ENCODE data around the gene COL8A1. TPM values are rescaled to one million over a fixed set of nuclear protein-coding genes. Genes with fewer than 3 reads are reported as not detected.
A peak's percentile ranks its signal among the peaks of the same experiment; 100 is the strongest.

Gene COL8A1
- total RNA-seq, 2 donors from 2014 or later = 0.10 TPM; not detected in 1

GRCh38 chr3:99686955-99687612 is 48.7 kb downstream of the COL8A1 start:
- ATAC-seq (replicated peaks in 1 of 2) (peak in 1 of 2 donors; percentile 25), DNase-seq (peak; percentile 46 to 54)
- no peak overlapping the region for H3K27ac Mint-ChIP-seq
- H3K4me1 Mint-ChIP-seq (ENCODE audit: low read depth) = no peaks in the 10 kb centered on the region
- H3K4me3 Mint-ChIP-seq = no peak overlapping the region
- no peaks in the 10 kb centered on the region for H3K27me3 Mint-ChIP-seq (ENCODE audit: low read depth)
- H3K36me3 Mint-ChIP-seq (ENCODE audit: insufficient read depth in 2 of 2) = no peaks in the 10 kb centered on the region
- H3K9me3 Mint-ChIP-seq = no peaks in the 10 kb centered on the region

- Mint-ChIP-seq H3K4me1 (ENCODE audit: low read depth) (no peaks in the 10 kb centered on the region), H3K27ac (no peak overlapping the region), H3K36me3 (ENCODE audit: insufficient read depth in 2 of 2) (no peaks in the 10 kb centered on the region), H3K9me3 (no peaks in the 10 kb centered on the region), H3K4me3 (no peak overlapping the region), H3K27me3 (ENCODE audit: low read depth) (no peaks in the 10 kb centered on the region)
- DNase-seq = no peak
- ATAC-seq (replicated peaks in 1 of 2) = no peak
Measured at GRCh38 chr3:99690761-99691369, 52.5 kb downstream of the COL8A1 start.

GRCh38 chr3:99693636-99694035 is 55.2 kb downstream of the COL8A1 start:
- no peaks in the 10 kb centered on the region for H3K4me1 Mint-ChIP-seq (ENCODE audit: low read depth)
- H3K4me3 Mint-ChIP-seq = no peak overlapping the region
- no peak for DNase-seq
- no peaks in the 10 kb centered on the region for H3K27me3 Mint-ChIP-seq (ENCODE audit: low read depth)
- H3K36me3 Mint-ChIP-seq (ENCODE audit: insufficient read depth in 2 of 2) = no peaks in the 10 kb centered on the region
- H3K9me3 Mint-ChIP-seq = no peaks in the 10 kb centered on the region
- no peak overlapping the region for H3K27ac Mint-ChIP-seq
- ATAC-seq (replicated peaks in 1 of 2) = no peak

- no peaks in the 10 kb centered on the region for H3K36me3 Mint-ChIP-seq (ENCODE audit: insufficient read depth in 2 of 2)
Measured at GRCh38 chr3:99696497-99696896, 58.1 kb downstream of the COL8A1 start.

GRCh38 chr3:99697250-99697649 is 58.9 kb downstream of the COL8A1 start:
- no peak for DNase-seq
- Mint-ChIP-seq H3K9me3 (no peaks in the 10 kb centered on the region), H3K27ac (no peak overlapping the region), H3K4me3 (no peak overlapping the region), H3K4me1 (ENCODE audit: low read depth) (no peaks in the 10 kb centered on the region), H3K36me3 (ENCODE audit: insufficient read depth in 2 of 2) (no peaks in the 10 kb centered on the region), H3K27me3 (ENCODE audit: low read depth) (no peaks in the 10 kb centered on the region)
- no peak for ATAC-seq (replicated peaks in 1 of 2)

More at GRCh38 chr3:99696497-99696896, 58.1 kb downstream of the COL8A1 start:
- no peaks in the 10 kb centered on the region for H3K27me3 Mint-ChIP-seq (ENCODE audit: low read depth)
- no peaks in the 10 kb centered on the region for H3K9me3 Mint-ChIP-seq
- no peak overlapping the region for H3K4me3 Mint-ChIP-seq
- H3K27ac Mint-ChIP-seq = no peak overlapping the region
- ATAC-seq (replicated peaks in 1 of 2) = no peak
- DNase-seq = no peak
- H3K4me1 Mint-ChIP-seq (ENCODE audit: low read depth) = no peaks in the 10 kb centered on the region

GRCh38 chr3:99698932-99699331 is 60.5 kb downstream of the COL8A1 start:
- no peaks in the 10 kb centered on the region for H3K36me3 Mint-ChIP-seq (ENCODE audit: insufficient read depth in 2 of 2)
- H3K4me1 Mint-ChIP-seq (ENCODE audit: low read depth) = no peaks in the 10 kb centered on the region
- H3K27me3 Mint-ChIP-seq (ENCODE audit: low read depth) = no peaks in the 10 kb centered on the region
- no peak overlapping the region for H3K4me3 Mint-ChIP-seq
- no peak for ATAC-seq (replicated peaks in 1 of 2)
- H3K27ac Mint-ChIP-seq = no peak overlapping the region
- no peaks in the 10 kb centered on the region for H3K9me3 Mint-ChIP-seq
- no peak for DNase-seq

GRCh38 chr3:99699841-99700240 is 61.4 kb downstream of the COL8A1 start:
- ATAC-seq (replicated peaks in 1 of 2) = no peak
- no peak overlapping the region for H3K27ac Mint-ChIP-seq
- no peak for DNase-seq
- H3K4me3 Mint-ChIP-seq = no peak overlapping the region
- H3K27me3 Mint-ChIP-seq (ENCODE audit: low read depth) = no peaks in the 10 kb centered on the region
- no peaks in the 10 kb centered on the region for H3K36me3 Mint-ChIP-seq (ENCODE audit: insufficient read depth in 2 of 2)
- no peaks in the 10 kb centered on the region for H3K4me1 Mint-ChIP-seq (ENCODE audit: low read depth)
- no peaks in the 10 kb centered on the region for H3K9me3 Mint-ChIP-seq

- no peak overlapping the region for H3K4me3 Mint-ChIP-seq
- no peaks in the 10 kb centered on the region for H3K36me3 Mint-ChIP-seq (ENCODE audit: insufficient read depth in 2 of 2)
- DNase-seq (no peak), ATAC-seq (replicated peaks in 1 of 2) (peak in 1 of 2 donors; percentile 60)
- no peak overlapping the region for H3K27ac Mint-ChIP-seq
- H3K9me3 Mint-ChIP-seq = no peaks in the 10 kb centered on the region
- H3K27me3 Mint-ChIP-seq (ENCODE audit: low read depth) = no peaks in the 10 kb centered on the region
- H3K4me1 Mint-ChIP-seq (ENCODE audit: low read depth) = no peaks in the 10 kb centered on the region
Measured at GRCh38 chr3:99700631-99701268, 62.4 kb downstream of the COL8A1 start.

- no peak for DNase-seq
- Mint-ChIP-seq H3K4me3 (no peak overlapping the region), H3K9me3 (no peaks in the 10 kb centered on the region)
Measured at GRCh38 chr3:99702953-99703943, 64.9 kb downstream of the COL8A1 start.

GRCh38 chr3:99704417-99704816 is 66.0 kb downstream of the COL8A1 start:
- H3K9me3 Mint-ChIP-seq = no peaks in the 10 kb centered on the region
- DNase-seq = no peak
- no peak overlapping the region for H3K4me3 Mint-ChIP-seq
- H3K27ac Mint-ChIP-seq = no peak overlapping the region
- H3K4me1 Mint-ChIP-seq (ENCODE audit: low read depth) = no peaks in the 10 kb centered on the region
- ATAC-seq (replicated peaks in 1 of 2) = no peak
- no peaks in the 10 kb centered on the region for H3K36me3 Mint-ChIP-seq (ENCODE audit: insufficient read depth in 2 of 2)
- H3K27me3 Mint-ChIP-seq (ENCODE audit: low read depth) = no peaks in the 10 kb centered on the region

More at GRCh38 chr3:99702953-99703943, 64.9 kb downstream of the COL8A1 start:
- no peaks in the 10 kb centered on the region for H3K27me3 Mint-ChIP-seq (ENCODE audit: low read depth)
- H3K4me1 Mint-ChIP-seq (ENCODE audit: low read depth) = no peaks in the 10 kb centered on the region
- H3K27ac Mint-ChIP-seq = no peak overlapping the region
- no peaks in the 10 kb centered on the region for H3K36me3 Mint-ChIP-seq (ENCODE audit: insufficient read depth in 2 of 2)
- no peak for ATAC-seq (replicated peaks in 1 of 2)

GRCh38 chr3:99706410-99706809 is 68.0 kb downstream of the COL8A1 start:
- Mint-ChIP-seq H3K4me1 (ENCODE audit: low read depth) (no peaks in the 10 kb centered on the region), H3K27ac (no peak overlapping the region), H3K4me3 (no peak overlapping the region), H3K36me3 (ENCODE audit: insufficient read depth in 2 of 2) (no peaks in the 10 kb centered on the region), H3K27me3 (ENCODE audit: low read depth) (no peaks in the 10 kb centered on the region), H3K9me3 (no peaks in the 10 kb centered on the region)
- DNase-seq (no peak), ATAC-seq (replicated peaks in 1 of 2) (no peak)

- H3K9me3 Mint-ChIP-seq = no peaks in the 10 kb centered on the region
- no peaks in the 10 kb centered on the region for H3K36me3 Mint-ChIP-seq (ENCODE audit: insufficient read depth in 2 of 2)
- H3K4me3 Mint-ChIP-seq = no peak overlapping the region
- H3K4me1 Mint-ChIP-seq (ENCODE audit: low read depth) = no peaks in the 10 kb centered on the region
- no peak for DNase-seq
- ATAC-seq (replicated peaks in 1 of 2) = no peak
- H3K27me3 Mint-ChIP-seq (ENCODE audit: low read depth) = peaks cover 7% of the 10 kb centered on the region
- H3K27ac Mint-ChIP-seq = no peak overlapping the region
Measured at GRCh38 chr3:99708207-99708745, 69.9 kb downstream of the COL8A1 start.

Data from activated T-cell treated with anti-CD3 and anti-CD28 coated beads, Interleukin-2, amount 50 U/mL, for 72 hours (primary cell).